Smooth muscle cell (in vitro differentiated cells): ENCODE measurements around the gene DDX60. TPM values are rescaled to one million over a fixed set of nuclear protein-coding genes. Genes with fewer than 3 reads are reported as not detected.
"Not testable (repeated sequence)": the region's sequence is repeated elsewhere in the genome, so short reads cannot be mapped to it uniquely, and the experiment has no call there.

Source experiments
- DNase-seq: peaks from one replicate; lab custom pipeline; 2025; ENCODE audit not compliant: unreplicated experiment; lab: John Stamatoyannopoulos, UW
- H2AFZ ChIP-seq: fragments of 200-600 bp; sonication (generic); 2 replicates; pipeline ENCODE4 v1.6.0; 2016; ENCODE audit warnings: antibody characterized with exemption, low read depth, mild to moderate bottlenecking
- H3F3A ChIP-seq: fragments of 200-600 bp; sonication (generic); 2 replicates; pipeline ENCODE4 v1.6.0; 2017; ENCODE audit warnings: antibody characterized with exemption, low read depth
- H3K27ac ChIP-seq: fragments of 200-600 bp; sonication (generic); 2 replicates; pipeline ENCODE4 v1.5.1; 2016; ENCODE audit warnings: low read depth, mild to moderate bottlenecking
- H3K27me3 ChIP-seq: fragments of 200-600 bp; sonication (generic); 2 replicates; pipeline ENCODE4 v1.6.1; 2016; ENCODE audit warnings: low read depth, mild to moderate bottlenecking
- H3K36me3 ChIP-seq: fragments of 200-600 bp; sonication (generic); 2 replicates; pipeline ENCODE4 v1.5.1; 2016; ENCODE audit warnings: low read depth
- H3K4me1 ChIP-seq: fragments of 200-600 bp; sonication (generic); 2 replicates; pipeline ENCODE4 v1.5.1; 2016; ENCODE audit warnings: low read depth
- H3K4me2 ChIP-seq: fragments of 200-600 bp; sonication (generic); 2 replicates; pipeline ENCODE4 v1.6.0; 2016; ENCODE audit warnings: mild to moderate bottlenecking
- H3K4me3 ChIP-seq: fragments of 200-600 bp; sonication (generic); 2 replicates; pipeline ENCODE4 v1.5.1; 2016; ENCODE audit warnings: mild to moderate bottlenecking
- H3K79me2 ChIP-seq: fragments of 200-600 bp; sonication (generic); 2 replicates; pipeline ENCODE4 v1.6.0; 2016; ENCODE audit warnings: low read depth, mild to moderate bottlenecking
- H3K9ac ChIP-seq: fragments of 200-600 bp; sonication (generic); 2 replicates; pipeline ENCODE4 v1.6.0; 2016; ENCODE audit warnings: low read depth
- H3K9me3 ChIP-seq: fragments of 200-600 bp; sonication (generic); replicated peaks from 2 replicates; pipeline ENCODE4 v1.5.1; 2016; ENCODE audit warnings: low read depth
- H4K20me1 ChIP-seq: fragments of 200-600 bp; sonication (generic); 2 replicates; pipeline ENCODE4 v1.6.0; 2016; ENCODE audit warnings: low read depth
- WGBS: methylation state at CpG from one replicate; pipeline ENCODE4 v1.1.7; 2016; ENCODE audit warnings: low lambda C conversion rate; 5-methylcytosine and 5-hydroxymethylcytosine counted together
- polyA plus RNA-seq: library from polyadenylated mRNA; unstranded; fragments of >200 nt; fragmentation: Nextera tagmentation; extraction: Ambion mirVana; gene quantifications from 2 replicates; pipeline ENCODE4 v1.2.1, GENCODE V29; 2016
- total RNA-seq: library from RNA; depleted of rRNA; stranded (reverse); fragments of >200 nt; gene quantifications from 2 replicates; pipeline ENCODE4 v1.2.3, GENCODE V29; 2014
- TF ChIP-seq, protein P1 (sequence below): fragments of 200-600 bp; sonication (generic); IDR thresholded peaks from 2 replicates; pipeline ENCODE4 v1.5.1; 2017; ENCODE audit warnings: borderline replicate concordance, mild to moderate bottlenecking, antibody characterized with exemption; ENCODE audit not compliant: insufficient read depth, poor library complexity, severe bottlenecking

Gene DDX60
- total and polyA plus RNA-seq, 2 experiments from 2014 or later: 0.87 to 6.7 TPM

DNA sequence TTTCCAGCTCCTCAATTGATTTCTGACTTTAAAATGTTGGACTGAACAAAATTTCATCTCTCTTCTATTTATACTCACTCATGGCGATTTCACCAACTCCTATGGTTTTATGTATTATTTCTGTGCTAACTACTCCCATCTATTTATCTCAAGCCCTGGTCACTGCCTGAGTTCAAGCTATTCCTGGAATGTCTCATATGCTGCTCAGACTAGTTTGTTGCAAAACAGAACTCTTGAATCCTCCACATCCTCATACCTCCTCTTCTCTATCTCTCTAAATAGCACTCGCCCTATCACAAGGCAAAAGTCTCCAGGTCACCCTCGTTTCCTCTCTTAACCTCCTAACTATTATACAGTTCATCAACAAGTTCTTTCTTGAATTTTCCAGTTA is 19.0 kb upstream of the DDX60 start:
- TF ChIP-seq, protein P1, sequence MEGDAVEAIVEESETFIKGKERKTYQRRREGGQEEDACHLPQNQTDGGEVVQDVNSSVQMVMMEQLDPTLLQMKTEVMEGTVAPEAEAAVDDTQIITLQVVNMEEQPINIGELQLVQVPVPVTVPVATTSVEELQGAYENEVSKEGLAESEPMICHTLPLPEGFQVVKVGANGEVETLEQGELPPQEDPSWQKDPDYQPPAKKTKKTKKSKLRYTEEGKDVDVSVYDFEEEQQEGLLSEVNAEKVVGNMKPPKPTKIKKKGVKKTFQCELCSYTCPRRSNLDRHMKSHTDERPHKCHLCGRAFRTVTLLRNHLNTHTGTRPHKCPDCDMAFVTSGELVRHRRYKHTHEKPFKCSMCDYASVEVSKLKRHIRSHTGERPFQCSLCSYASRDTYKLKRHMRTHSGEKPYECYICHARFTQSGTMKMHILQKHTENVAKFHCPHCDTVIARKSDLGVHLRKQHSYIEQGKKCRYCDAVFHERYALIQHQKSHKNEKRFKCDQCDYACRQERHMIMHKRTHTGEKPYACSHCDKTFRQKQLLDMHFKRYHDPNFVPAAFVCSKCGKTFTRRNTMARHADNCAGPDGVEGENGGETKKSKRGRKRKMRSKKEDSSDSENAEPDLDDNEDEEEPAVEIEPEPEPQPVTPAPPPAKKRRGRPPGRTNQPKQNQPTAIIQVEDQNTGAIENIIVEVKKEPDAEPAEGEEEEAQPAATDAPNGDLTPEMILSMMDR: no peak
- H3K4me2 ChIP-seq: peak overlapping the region; percentile 20
- H3F3A ChIP-seq: no peaks in the 10 kb centered on the region
- H3K27me3 ChIP-seq: no peaks in the 10 kb centered on the region
- H3K79me2 ChIP-seq: no peaks in the 10 kb centered on the region
- WGBS: 73% methylated on average over 3 of the region's 3 CpGs
- no peaks in the 10 kb centered on the region for H3K4me1 ChIP-seq
- no peaks in the 10 kb centered on the region for H3K36me3 ChIP-seq
- DNase-seq: no peak
- no peaks in the 10 kb centered on the region for H3K9me3 ChIP-seq
- no peak overlapping the region for H3K9ac ChIP-seq
- no peak overlapping the region for H3K4me3 ChIP-seq
- H3K27ac ChIP-seq: peak overlapping the region; percentile 16
- H2AFZ ChIP-seq: peak overlapping the region; percentile 44
- no peaks in the 10 kb centered on the region for H4K20me1 ChIP-seq

DNA sequence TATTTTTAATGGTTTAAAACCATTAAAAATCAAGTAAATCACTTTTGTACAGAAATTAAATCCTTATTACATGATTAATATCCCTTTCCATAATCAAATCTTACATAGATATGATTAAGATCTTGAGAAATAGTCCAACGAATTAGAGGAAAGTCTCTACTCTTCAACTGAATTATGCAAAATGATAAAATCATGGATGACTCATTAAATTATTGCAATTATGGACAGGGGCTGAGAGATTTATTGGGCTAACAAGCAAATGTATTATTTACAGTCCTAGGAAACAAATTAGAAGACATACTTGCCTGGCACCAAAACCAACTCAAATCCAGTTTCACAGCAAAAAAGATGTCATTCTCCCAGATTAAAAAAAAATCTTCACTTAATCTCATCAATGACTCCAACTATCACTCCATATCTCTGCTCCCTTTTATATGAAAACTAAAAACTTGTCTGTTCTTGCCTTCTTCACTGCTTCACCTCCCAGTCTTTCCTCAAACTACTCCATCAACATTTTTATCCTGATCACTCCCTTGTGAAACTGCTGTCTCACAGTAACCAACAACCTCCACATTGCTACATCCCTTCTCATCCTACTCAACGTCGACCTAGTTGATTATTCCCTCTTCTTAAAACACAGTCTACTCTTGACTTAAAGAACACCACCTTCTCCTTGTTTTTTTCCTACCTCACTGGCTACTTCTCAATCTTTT is 18.4 kb upstream of the DDX60 start:
- Histone ChIP-seq H4K20me1 (no peaks in the 10 kb centered on the region), H3K79me2 (no peaks in the 10 kb centered on the region), H3K27me3 (no peaks in the 10 kb centered on the region), H3F3A (no peaks in the 10 kb centered on the region), H3K4me2 (peak overlapping the region; percentile 20), H2AFZ (peak overlapping the region; percentile 44), H3K9ac (no peak overlapping the region), H3K27ac (peak overlapping the region; percentile 16), H3K36me3 (no peaks in the 10 kb centered on the region), H3K4me1 (no peaks in the 10 kb centered on the region), H3K4me3 (no peak overlapping the region), H3K9me3 (no peaks in the 10 kb centered on the region)
- 84% methylated on average over 3 of the region's 3 CpGs for WGBS
- DNase-seq: no peak
- TF ChIP-seq, protein P1: no peak

DNA sequence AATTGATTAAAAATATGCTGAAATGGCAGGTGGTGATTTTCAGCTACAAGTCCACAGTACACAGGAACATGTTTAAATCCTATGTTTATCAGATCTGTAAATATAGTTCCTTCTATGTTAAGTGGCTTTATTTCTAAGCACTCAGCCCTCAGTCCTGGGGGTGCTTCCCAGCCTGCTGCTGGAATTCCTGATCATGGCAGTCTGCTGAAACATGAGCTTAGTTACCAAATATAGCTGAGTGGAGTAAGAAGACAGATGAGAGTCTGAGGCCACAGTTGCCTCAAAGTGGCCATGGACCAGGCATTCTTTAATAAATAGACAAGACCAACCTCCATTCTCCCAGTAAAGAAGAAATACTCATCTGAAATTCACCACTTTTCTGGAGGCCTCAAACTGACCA is 17.1 kb upstream of the DDX60 start:
- Histone ChIP-seq H3F3A (no peaks in the 10 kb centered on the region), H4K20me1 (no peaks in the 10 kb centered on the region), H3K4me1 (no peaks in the 10 kb centered on the region), H3K27ac (no peak overlapping the region), H3K36me3 (no peaks in the 10 kb centered on the region), H3K9me3 (no peaks in the 10 kb centered on the region), H2AFZ (no peak overlapping the region), H3K27me3 (no peaks in the 10 kb centered on the region), H3K9ac (no peak overlapping the region), H3K79me2 (no peaks in the 10 kb centered on the region), H3K4me2 (no peak overlapping the region), H3K4me3 (no peak overlapping the region)
- TF ChIP-seq, protein P1: no peak
- DNase-seq: no peak

DNA sequence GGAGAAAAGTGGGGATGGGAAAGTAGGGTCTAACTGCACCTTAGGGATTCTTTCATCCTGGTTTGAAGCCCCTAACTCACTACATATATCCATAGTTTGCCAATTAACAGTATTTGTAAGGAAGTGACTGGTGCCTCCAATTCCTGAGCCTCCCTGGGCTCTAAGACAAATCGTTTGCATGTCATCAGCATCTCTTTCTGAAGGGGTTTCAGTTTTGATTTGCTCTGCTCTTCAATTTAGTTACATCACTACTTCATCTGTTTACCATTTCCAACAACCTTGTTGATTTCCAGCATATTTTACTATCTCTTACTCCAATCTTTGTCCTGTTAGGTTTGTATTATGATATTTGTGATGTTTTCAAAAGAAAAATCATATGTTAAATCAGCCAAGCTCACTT is 15.5 kb upstream of the DDX60 start:
- no peaks in the 10 kb centered on the region for H3K4me1 ChIP-seq
- no peaks in the 10 kb centered on the region for H3K36me3 ChIP-seq
- no peaks in the 10 kb centered on the region for H3K27me3 ChIP-seq
- H3K9ac ChIP-seq: no peak overlapping the region
- no peaks in the 10 kb centered on the region for H3F3A ChIP-seq
- H2AFZ ChIP-seq: no peak overlapping the region
- no peak for DNase-seq
- no peaks in the 10 kb centered on the region for H4K20me1 ChIP-seq
- no peak overlapping the region for H3K27ac ChIP-seq
- H3K79me2 ChIP-seq: no peaks in the 10 kb centered on the region
- H3K4me2 ChIP-seq: no peak overlapping the region
- 89% methylated on average over 1 of the region's 1 CpG for WGBS
- TF ChIP-seq, protein P1: no peak
- H3K9me3 ChIP-seq: no peaks in the 10 kb centered on the region
- no peak overlapping the region for H3K4me3 ChIP-seq

DNA sequence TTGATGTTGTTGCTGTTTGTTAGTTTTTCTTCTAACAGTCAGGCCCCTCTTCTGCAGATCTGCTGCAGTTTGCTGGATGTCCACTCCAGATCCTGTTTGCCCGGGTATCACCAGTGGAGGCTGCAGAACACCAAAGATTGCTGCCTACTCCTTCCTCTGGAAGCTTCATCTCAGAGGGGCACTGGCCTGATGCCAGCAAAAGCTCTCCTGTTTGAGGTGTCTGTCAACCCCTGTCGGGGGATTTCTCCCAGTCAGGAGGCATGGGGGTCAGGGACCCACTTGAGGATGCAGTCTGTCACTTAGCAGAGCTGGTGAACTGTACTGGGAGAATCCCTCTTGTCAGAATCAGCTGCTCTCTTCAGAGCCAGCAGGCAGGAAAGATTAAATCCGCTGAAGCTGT is 12.0 kb upstream of the DDX60 start:
- not testable (repeated sequence) for H3K4me2 ChIP-seq, H3K27me3 ChIP-seq, H3F3A ChIP-seq, H3K9me3 ChIP-seq, DNase-seq, H4K20me1 ChIP-seq, H3K27ac ChIP-seq, H3K36me3 ChIP-seq, H2AFZ ChIP-seq, H3K9ac ChIP-seq, H3K79me2 ChIP-seq, H3K4me1 ChIP-seq, H3K4me3 ChIP-seq
- WGBS: 81% methylated on average over 3 of the region's 3 CpGs
